Erythroblast (primary cell): Measurements from ENCODE around the gene PIAS1.

ENCODE experiments used
- GATA1 ChIP-seq: IDR thresholded peaks from 2 replicates; pipeline ENCODE4 v1.6.1; 2011; ENCODE audit warnings: low read depth, mild to moderate bottlenecking, control low read depth, low read length, moderate library complexity
- POLR2A ChIP-seq: IDR thresholded peaks from 2 replicates; pipeline ENCODE4 v1.6.1; 2011; ENCODE audit warnings: mild to moderate bottlenecking, low read length

GRCh38 chr15:68232449-68232848, 178.3 kb downstream of the PIAS1 start:
- no peak for TF ChIP-seq POLR2A
- TF ChIP-seq GATA1: no peak
